DOHH2 (cell line): ENCODE results near the gene CLCN1.
"Not testable (repeated sequence)": the region's sequence is repeated elsewhere in the genome, so short reads cannot be mapped to it uniquely, and the experiment has no call there.

Experiments used
- H3F3A ChIP-seq: fragments of 200-600 bp; sonication (generic), shearing (Covaris generic); 2 replicates; pipeline ENCODE4 v1.6.0; 2016; ENCODE audit warnings: antibody characterized with exemption, mild to moderate bottlenecking; ENCODE audit not compliant: control insufficient read depth, insufficient read depth
- H3K27ac ChIP-seq: fragments of 200-600 bp; sonication (generic); 2 replicates; pipeline ENCODE4 v1.5.1; 2014; ENCODE audit warnings: low read depth, mild to moderate bottlenecking, low read length, moderate library complexity
- H3K27me3 ChIP-seq: fragments of 200-600 bp; sonication (generic); 2 replicates; pipeline ENCODE4 v1.6.1; 2014; ENCODE audit warnings: mild to moderate bottlenecking, low read length, mixed read lengths; ENCODE audit not compliant: control insufficient read depth
- H3K36me3 ChIP-seq: fragments of 200-600 bp; sonication (generic); 2 replicates; pipeline ENCODE4 v1.6.1; 2014; ENCODE audit warnings: mild to moderate bottlenecking, low read length, moderate library complexity, mixed read lengths; ENCODE audit not compliant: control insufficient read depth
- H3K4me1 ChIP-seq: fragments of 200-600 bp; sonication (generic); 2 replicates; pipeline ENCODE4 v1.6.1; 2014; ENCODE audit warnings: mild to moderate bottlenecking, low read length, mixed read lengths; ENCODE audit not compliant: control insufficient read depth
- H3K4me2 ChIP-seq: fragments of 200-600 bp; sonication (generic); 2 replicates; pipeline ENCODE4 v1.6.0; 2014; ENCODE audit warnings: mild to moderate bottlenecking, low read length, moderate library complexity
- H3K4me3 ChIP-seq: fragments of 200-600 bp; sonication (generic); 2 replicates; pipeline ENCODE4 v1.5.1; 2014; ENCODE audit warnings: mild to moderate bottlenecking, low read length, mixed read lengths
- H3K79me2 ChIP-seq: fragments of 200-600 bp; sonication (generic); 2 replicates; pipeline ENCODE4 v1.6.1; 2014; ENCODE audit warnings: mild to moderate bottlenecking, low read length, mixed read lengths; ENCODE audit not compliant: control insufficient read depth
- H3K9me2 ChIP-seq: fragments of 200-600 bp; sonication (generic); replicated peaks from 2 replicates; pipeline ENCODE4 v1.6.1; 2014; ENCODE audit warnings: mild to moderate bottlenecking, low read length, mixed read lengths; ENCODE audit not compliant: control insufficient read depth
- H3K9me3 ChIP-seq: fragments of 200-600 bp; sonication (generic); 2 replicates; pipeline ENCODE4 v1.6.1; 2014; ENCODE audit warnings: antibody characterized with exemption, low read length, mixed read lengths; ENCODE audit not compliant: control insufficient read depth, insufficient read depth
- H4K20me1 ChIP-seq: fragments of 200-600 bp; sonication (generic); 2 replicates; pipeline ENCODE4 v1.6.0; 2014; ENCODE audit warnings: low read depth, mild to moderate bottlenecking, antibody characterized with exemption, low read length, moderate library complexity; ENCODE audit not compliant: control insufficient read depth, insufficient read depth
- CTCF ChIP-seq: fragments of 200-600 bp; sonication (generic); IDR thresholded peaks from one replicate; pipeline ENCODE4 v1.5.1; 2014; ENCODE audit warnings: antibody characterized with exemption, mild to moderate bottlenecking, low read depth, low read length; ENCODE audit not compliant: poor library complexity, severe bottlenecking
- EZH2phosphoT487 ChIP-seq: fragments of 200-600 bp; sonication (generic); IDR thresholded peaks from 2 replicates; pipeline ENCODE4 v1.6.1; 2017; ENCODE audit warnings: borderline replicate concordance, mild to moderate bottlenecking, antibody characterized with exemption, low read length, moderate library complexity, mixed read lengths

CLCN1 gene

GRCh38 chr7:143390104-143390772 is 74.3 kb downstream of the CLCN1 start:
- H3K9me2 ChIP-seq = no peaks in the 10 kb centered on the region
- H3K27ac ChIP-seq = no peak overlapping the region
- no peaks in the 10 kb centered on the region for H4K20me1 ChIP-seq

GRCh38 chr7:143390773-143391317 is 74.9 kb downstream of the CLCN1 start:
- Histone ChIP-seq H3F3A (no peaks in the 10 kb centered on the region), H3K9me2 (no peaks in the 10 kb centered on the region), H4K20me1 (no peaks in the 10 kb centered on the region), H3K9me3 (no peaks in the 10 kb centered on the region), H3K36me3 (no peaks in the 10 kb centered on the region), H3K79me2 (no peaks in the 10 kb centered on the region), H3K4me1 (peaks cover 7% of the 10 kb centered on the region), H3K27me3 (no peaks in the 10 kb centered on the region), H3K4me3 (no peak overlapping the region), H3K27ac (no peak overlapping the region), H3K4me2 (no peak overlapping the region)
- TF ChIP-seq EZH2phosphoT487 = no peak
- no peak for TF ChIP-seq CTCF

More at GRCh38 chr7:143390104-143390772, 74.3 kb downstream of the CLCN1 start:
- H3K4me3 ChIP-seq = no peak overlapping the region
- H3K9me3 ChIP-seq = no peaks in the 10 kb centered on the region
- no peaks in the 10 kb centered on the region for H3F3A ChIP-seq
- no peaks in the 10 kb centered on the region for H3K36me3 ChIP-seq
- no peaks in the 10 kb centered on the region for H3K27me3 ChIP-seq
- TF ChIP-seq EZH2phosphoT487 (no peak), CTCF (no peak)
- no peak overlapping the region for H3K4me2 ChIP-seq
- H3K79me2 ChIP-seq = no peaks in the 10 kb centered on the region
- peaks cover 8% of the 10 kb centered on the region for H3K4me1 ChIP-seq

GRCh38 chr7:143391462-143392404 is 75.8 kb downstream of the CLCN1 start:
- H3K4me2 ChIP-seq = no peak overlapping the region
- H3K27me3 ChIP-seq = no peaks in the 10 kb centered on the region
- H3K79me2 ChIP-seq = no peaks in the 10 kb centered on the region
- no peaks in the 10 kb centered on the region for H3F3A ChIP-seq
- no peaks in the 10 kb centered on the region for H3K4me1 ChIP-seq
- H3K4me3 ChIP-seq = no peak overlapping the region
- H4K20me1 ChIP-seq = no peaks in the 10 kb centered on the region
- H3K9me3 ChIP-seq = no peaks in the 10 kb centered on the region
- no peaks in the 10 kb centered on the region for H3K36me3 ChIP-seq
- no peak overlapping the region for H3K27ac ChIP-seq
- H3K9me2 ChIP-seq = no peaks in the 10 kb centered on the region
- TF ChIP-seq CTCF (no peak), EZH2phosphoT487 (no peak)

- not testable (repeated sequence) for H3K79me2 ChIP-seq, H3K27ac ChIP-seq, H3K27me3 ChIP-seq, H3K4me3 ChIP-seq, H3K4me1 ChIP-seq, H4K20me1 ChIP-seq, H3K4me2 ChIP-seq, H3F3A ChIP-seq, H3K9me3 ChIP-seq, H3K36me3 ChIP-seq, H3K9me2 ChIP-seq
Observed at GRCh38 chr7:143392427-143392826, 76.5 kb downstream of the CLCN1 start.
